GM21723 (cell line): ENCODE data around the gene SRPRA.

ENCODE experiments used
- ATAC-seq: cut with Tn5 transposase; IDR thresholded peaks from one replicate; pipeline ENCODE4 v1.9.1; 2021; ENCODE audit warnings: mild to moderate bottlenecking, moderate library complexity; ENCODE audit not compliant: unreplicated experiment

The SRPRA gene

GRCh38 chr11:126231725-126232459 lies 36.8 kb downstream of the SRPRA start:
- no peak for ATAC-seq

- no peak for ATAC-seq
These were observed 38.7 kb downstream of the SRPRA start for GRCh38 chr11:126229858-126230540.

GRCh38 chr11:126226334-126227084 lies 42.2 kb downstream of the SRPRA start:
- no peak for ATAC-seq

GRCh38 chr11:126225295-126225665 lies 43.4 kb downstream of the SRPRA start:
- no peak for ATAC-seq

- no peak for ATAC-seq
These were observed 43.9 kb downstream of the SRPRA start for GRCh38 chr11:126224647-126225294.

GRCh38 chr11:126219547-126219946 lies 49.1 kb downstream of the SRPRA start:
- ATAC-seq, result no peak

GRCh38 chr11:126217491-126217890 lies 51.2 kb downstream of the SRPRA start:
- ATAC-seq, result no peak

- ATAC-seq, result no peak
These were observed 52.0 kb downstream of the SRPRA start for GRCh38 chr11:126216526-126217305.

GRCh38 chr11:126214841-126215240 lies 53.9 kb downstream of the SRPRA start:
- ATAC-seq, result no peak

GRCh38 chr11:126214441-126214840 lies 54.3 kb downstream of the SRPRA start:
- no peak for ATAC-seq
